SH-SY5Y (cell line): ENCODE measurements around the gene NCKIPSD.

Experiments
- GATA2 ChIP-seq: IDR thresholded peaks from 2 replicates; pipeline ENCODE4 v1.6.1; 2011; ENCODE audit warnings: mild to moderate bottlenecking, low read depth, low read length
- GATA3 ChIP-seq: IDR thresholded peaks from 2 replicates; pipeline ENCODE4 v1.6.1; 2011; ENCODE audit warnings: low read depth, mild to moderate bottlenecking, low read length, moderate library complexity

The NCKIPSD gene

DNA sequence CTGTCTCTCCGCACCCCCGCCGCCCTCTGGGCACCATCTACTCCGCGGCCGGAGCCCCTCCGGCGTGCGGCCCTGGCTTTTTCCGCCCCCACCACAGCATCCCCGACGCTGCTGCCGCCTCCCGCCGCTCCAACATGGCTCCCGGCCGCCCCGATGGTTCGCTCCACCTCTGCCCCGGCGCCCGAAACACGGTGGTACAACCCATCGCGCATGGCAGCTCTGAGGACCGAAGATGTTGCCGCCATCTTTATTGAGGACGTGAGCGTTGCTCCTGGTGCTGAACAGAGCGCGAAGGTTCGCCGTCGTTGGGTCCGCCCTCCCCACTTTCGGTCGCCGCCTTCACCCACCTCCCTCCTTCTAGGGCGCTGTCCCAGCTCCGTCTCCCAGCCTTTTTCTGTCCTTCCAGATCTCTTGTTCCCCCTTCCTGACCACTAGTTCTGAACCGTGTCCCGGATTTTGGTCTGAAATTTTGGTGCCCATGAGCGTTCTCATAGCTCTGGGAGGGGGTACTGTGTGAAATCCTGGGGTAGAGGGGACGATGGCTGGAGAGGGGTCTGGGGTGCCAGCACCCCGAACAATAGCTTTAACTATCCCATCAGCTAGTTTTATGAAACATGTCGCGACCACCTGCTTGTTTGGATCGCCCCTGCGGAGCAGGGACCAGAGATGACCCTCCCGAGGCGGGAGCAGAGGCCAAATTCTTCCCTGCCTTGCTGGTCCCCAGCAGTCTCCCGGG is 22.8 kb downstream of the NCKIPSD start, which contains the start of gene CELSR3:
CELSR3 (minus strand) TSS at position 134 of the 736 bp plus-strand sequence. CDS start 252 bp downstream, outside the sequence.
- TF ChIP-seq GATA3, result no peak
- TF ChIP-seq GATA2, result no peak

- TF ChIP-seq GATA3 (no peak), GATA2 (no peak)
These were observed 23.5 kb downstream of the NCKIPSD start for GRCh38 chr3:48662145-48662752.

DNA sequence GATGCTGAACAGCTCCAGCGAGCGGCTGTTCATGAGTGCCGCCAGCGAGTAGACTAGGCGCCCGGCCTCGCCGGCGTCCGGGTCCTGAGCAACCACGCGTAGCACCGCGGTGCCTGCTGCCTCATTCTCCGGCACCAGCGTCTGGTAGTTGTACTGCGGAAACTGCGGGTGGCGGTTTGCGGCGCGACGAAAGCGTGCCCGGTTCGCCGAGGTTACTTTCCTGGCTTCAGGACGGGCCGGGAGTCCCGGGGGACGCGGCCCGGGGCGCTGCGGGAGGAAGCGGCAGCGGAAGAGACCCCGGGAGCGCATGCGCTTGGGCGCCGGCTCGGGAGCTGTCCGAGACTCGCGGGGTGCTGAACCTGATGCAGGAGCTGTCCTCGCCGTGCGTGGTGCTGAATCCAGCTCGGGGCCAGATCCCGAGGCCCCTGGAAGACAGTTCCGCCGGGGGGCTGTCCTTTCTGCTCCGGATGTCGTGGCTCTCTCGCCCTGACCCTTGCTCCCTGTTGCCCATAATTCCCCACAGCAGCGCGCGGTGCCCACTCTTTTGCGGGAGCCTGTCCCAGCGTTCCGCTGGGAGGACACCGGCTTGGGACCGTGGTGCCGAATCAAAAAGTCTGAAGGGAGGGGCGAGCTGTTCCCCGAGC is 24.1 kb downstream of the NCKIPSD start:
- TF ChIP-seq GATA2 (no peak), GATA3 (no peak)

DNA sequence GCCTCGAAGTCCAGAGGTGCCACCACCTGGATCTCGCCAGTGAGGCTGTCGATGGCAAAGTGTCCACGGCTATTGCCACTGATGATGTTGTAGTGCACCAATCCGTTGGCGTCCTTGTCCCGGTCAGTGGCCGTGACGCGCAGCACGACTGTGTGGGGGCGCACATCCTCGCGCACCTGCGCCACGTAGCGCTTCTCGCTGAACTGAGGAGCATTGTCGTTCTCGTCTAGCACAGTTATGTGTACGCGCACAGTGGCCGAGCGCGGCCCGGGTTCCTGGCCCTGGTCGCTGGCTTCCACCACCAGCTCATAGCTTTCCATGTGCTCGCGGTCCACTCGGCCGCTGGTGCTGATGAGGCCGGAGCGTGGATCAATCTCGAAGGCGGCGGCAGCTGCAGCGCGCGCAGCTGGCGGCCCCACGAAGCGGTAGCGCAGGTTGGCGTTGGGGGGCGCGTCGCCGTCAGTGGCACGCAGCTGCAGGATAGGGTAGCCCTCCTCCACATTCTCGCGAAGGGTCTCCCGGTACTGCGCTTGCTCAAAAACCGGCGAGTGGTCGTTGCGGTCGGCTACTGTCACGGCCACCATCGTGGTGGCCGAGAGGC is 24.8 kb downstream of the NCKIPSD start:
- no peak for TF ChIP-seq GATA2
- TF ChIP-seq GATA3, result no peak

DNA sequence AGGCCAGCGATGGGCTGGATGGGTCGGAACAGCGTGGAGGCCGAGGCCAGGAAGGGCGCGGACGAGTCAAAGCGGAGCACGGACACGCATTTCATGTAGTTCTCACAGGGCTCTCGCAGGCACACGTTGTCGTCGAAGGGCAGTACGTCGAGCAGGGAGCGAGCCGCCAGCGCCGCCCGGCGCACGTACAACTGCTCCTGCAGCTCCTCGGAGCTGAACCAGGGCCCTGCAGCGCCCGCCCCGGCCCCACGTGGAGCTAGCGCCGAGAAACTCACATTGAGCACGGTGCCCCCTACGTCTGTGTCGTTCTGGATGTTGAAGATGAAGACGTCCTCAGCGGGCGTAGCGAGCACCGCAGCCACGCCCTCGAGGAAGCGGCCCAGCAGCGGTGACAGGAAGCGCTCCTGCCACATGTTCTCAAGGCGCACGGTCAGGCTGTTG is 28.9 kb downstream of the NCKIPSD start:
- no peak for TF ChIP-seq GATA3

- TF ChIP-seq GATA3, result no peak
- no peak for TF ChIP-seq GATA2
These were observed 29.5 kb downstream of the NCKIPSD start for GRCh38 chr3:48656061-48656840.

GRCh38 chr3:48655606-48656005 is 30.1 kb downstream of the NCKIPSD start:
- no peak for TF ChIP-seq GATA2
- no peak for TF ChIP-seq GATA3

DNA sequence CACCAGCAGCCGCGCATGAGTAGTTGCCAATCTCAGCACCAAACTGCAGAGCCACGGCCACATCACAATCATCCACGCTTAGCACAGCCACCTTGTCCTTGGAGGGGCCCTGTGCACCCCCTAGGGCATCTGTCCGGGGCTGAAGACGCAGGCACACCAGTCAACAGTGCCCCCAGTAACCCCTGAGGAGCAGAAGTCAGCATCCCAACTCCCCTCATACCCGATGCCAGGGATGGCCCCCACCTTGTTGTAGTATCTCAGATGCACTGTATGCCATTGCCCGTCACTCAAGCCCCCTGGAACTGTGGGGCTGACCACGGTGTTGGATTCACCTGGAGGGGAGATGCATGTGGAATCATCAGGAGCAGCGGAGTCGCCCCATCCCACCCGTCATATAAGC is 30.7 kb downstream of the NCKIPSD start:
- TF ChIP-seq GATA2 (no peak), GATA3 (no peak)

DNA sequence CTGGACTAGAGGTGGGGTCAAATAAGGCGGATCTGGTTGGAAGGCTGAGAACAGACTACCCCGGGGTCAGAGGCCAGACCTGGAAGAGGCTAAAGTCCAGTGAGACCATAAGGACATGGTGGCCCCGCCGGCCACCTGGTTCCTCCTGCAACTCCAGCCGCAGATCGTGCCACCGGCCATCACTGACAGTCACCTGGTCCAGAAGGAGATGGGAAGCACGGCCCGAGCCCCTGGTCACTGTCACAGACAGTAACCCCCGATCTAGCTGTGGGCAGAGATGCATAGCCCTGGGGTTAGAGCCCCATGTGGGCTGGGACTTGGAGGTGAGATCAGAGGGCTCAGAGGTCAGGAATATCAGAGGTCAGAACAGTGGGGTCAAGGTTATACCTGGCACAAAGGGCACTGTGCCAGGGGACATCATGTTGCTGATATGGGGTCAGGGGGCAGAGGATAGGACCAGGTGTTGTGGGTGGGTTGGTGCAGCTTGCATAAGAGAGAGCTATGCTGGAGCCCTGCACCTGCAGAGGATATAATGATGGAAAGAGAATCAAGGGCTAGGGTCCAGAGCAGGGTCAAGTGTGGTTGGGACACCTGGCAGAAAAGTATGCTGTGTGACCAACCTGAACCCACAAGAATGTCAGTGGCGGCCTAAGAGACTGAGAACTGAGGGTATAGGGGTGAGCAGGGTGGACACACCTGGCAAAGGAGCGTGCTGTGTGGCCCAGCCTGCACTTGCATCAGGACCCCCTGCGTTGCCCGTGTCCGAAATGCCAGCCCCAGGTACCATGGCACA is 32.6 kb downstream of the NCKIPSD start:
- TF ChIP-seq GATA3, result no peak

GRCh38 chr3:48651771-48652170 is 33.9 kb downstream of the NCKIPSD start:
- TF ChIP-seq GATA3 (no peak), GATA2 (no peak)

DNA sequence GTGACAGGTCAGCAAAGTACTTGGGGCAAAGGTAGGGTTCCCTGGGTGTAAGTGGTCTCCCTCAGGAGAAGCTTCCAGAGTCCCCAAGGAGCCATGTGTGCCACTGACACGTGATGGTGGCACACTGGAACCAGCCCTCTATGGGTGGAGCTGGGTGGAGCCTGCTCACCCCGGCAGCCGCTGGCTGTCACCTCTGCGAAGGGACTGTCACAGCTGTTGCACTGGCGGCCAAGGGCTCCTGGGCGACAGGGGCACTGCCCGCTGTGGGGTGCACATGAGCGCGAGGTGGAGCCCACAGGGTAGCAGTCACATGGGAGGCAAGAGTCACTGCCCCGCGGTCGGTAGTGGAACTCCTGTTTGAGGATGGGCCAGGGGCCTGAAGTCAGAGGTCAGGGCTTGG is 35.0 kb downstream of the NCKIPSD start:
- no peak for TF ChIP-seq GATA2
- no peak for TF ChIP-seq GATA3

DNA sequence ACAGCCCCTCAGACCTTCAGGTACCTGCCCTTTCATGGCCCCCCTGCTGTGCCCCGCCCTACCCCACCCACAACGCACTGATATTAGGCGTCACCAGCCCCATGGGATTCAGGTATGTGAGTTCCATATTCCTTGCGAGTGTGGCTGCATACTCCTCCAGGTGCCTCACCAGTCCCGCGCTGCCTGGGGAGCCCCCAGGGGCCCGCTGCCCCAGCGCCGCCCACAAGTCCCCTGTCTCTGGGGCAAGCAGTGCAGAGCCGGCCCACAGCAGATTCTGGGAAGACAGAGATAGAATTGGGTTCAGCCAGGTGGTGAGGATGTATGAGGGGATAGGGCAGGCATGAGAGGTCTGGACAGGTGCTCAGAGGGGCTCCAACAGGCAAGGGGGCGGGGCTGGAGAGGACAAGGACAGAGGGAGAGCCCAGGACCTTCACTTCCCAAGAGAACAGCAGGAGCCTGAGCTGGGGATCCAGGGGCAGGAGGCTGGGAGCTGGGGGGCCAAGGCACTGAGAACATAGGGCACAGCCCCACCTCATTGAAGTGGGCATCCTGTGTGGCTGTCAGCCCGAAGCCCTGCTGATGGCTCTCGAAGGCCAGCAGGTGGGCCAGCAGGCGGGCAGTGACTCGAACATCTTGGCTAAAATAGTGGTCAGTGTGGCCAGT is 37.4 kb downstream of the NCKIPSD start:
- no peak for TF ChIP-seq GATA2
- TF ChIP-seq GATA3, result no peak

- TF ChIP-seq GATA3 (no peak), GATA2 (no peak)
These were observed 38.0 kb downstream of the NCKIPSD start for GRCh38 chr3:48647714-48648113.
